Suprapubic skin (tissue), 4 donors: ENCODE measurements around the gene CYP51A1. TPM values are rescaled to one million over a fixed set of nuclear protein-coding genes. Genes with fewer than 3 reads are reported as not detected.
"Not testable (repeated sequence)": the region's sequence is repeated elsewhere in the genome, so short reads cannot be mapped to it uniquely, and the experiment has no call there.

Experiments
- DNase-seq, 2 donors: peaks; one replicate each; pipeline ENCODE4 v3.0.0-alpha.2; 2019; ENCODE audit warnings: low spot score in 2 of 2
- H3K27ac ChIP-seq: fragments of 200-600 bp; sonication (generic); one replicate; pipeline ENCODE4 v1.5.1; 2019
- H3K27me3 ChIP-seq: fragments of 200-600 bp; sonication (generic); one replicate; pipeline ENCODE4 v1.5.1; 2019
- H3K36me3 ChIP-seq: fragments of 200-600 bp; sonication (generic); one replicate; pipeline ENCODE4 v1.5.1; 2019
- H3K4me1 ChIP-seq: fragments of 200-600 bp; sonication (generic); one replicate; pipeline ENCODE4 v1.5.1; 2019
- H3K4me3 ChIP-seq: fragments of 200-600 bp; sonication (generic); one replicate; pipeline ENCODE4 v1.5.1; 2019; ENCODE audit warnings: mild to moderate bottlenecking
- H3K9me3 ChIP-seq: fragments of 200-600 bp; sonication (generic); one replicate; pipeline ENCODE4 v1.5.1; 2019
- EP300 ChIP-seq: sonication (generic); formaldehyde crosslinking; IDR thresholded peaks from one replicate; pipeline ENCODE4 v1.6.1; 2017; ENCODE audit warnings: antibody characterized with exemption
- POLR2A ChIP-seq, 2 donors: fragments of 450-650 bp; IDR thresholded peaks; one replicate each; pipeline ENCODE4 v1.6.1; 2017; ENCODE audit warnings: antibody characterized with exemption in 2 of 2, mild to moderate bottlenecking in 2 of 2, moderate library complexity in 2 of 2
- POLR2AphosphoS5 ChIP-seq, 3 donors: sonication (generic); formaldehyde crosslinking; IDR thresholded peaks; one replicate each; pipeline ENCODE4 v1.6.1; 2017; ENCODE audit warnings: antibody characterized with exemption in 3 of 3
- WGBS: methylation state at CpG from one replicate; pipeline ENCODE4 v1.1.5; 2018; 5-methylcytosine and 5-hydroxymethylcytosine counted together
- total RNA-seq, 4 donors: library from RNA; depleted of rRNA; stranded (reverse); fragments of >200 nt; gene quantifications; one replicate each; pipeline ENCODE4 v1.1.0, GENCODE V29; 2016
- TF ChIP-seq, protein P1 (sequence below), 2 donors: fragments of 200-600 bp in 1 of 2; fragments of 450-650 bp in 1 of 2; sonication (generic) in 1 of 2; IDR thresholded peaks; one replicate each; pipeline ENCODE4 v1.5.1; 2016 to 2019; ENCODE audit warnings: antibody characterized with exemption in 2 of 2, mild to moderate bottlenecking in 1 of 2, moderate library complexity in 1 of 2

Gene CYP51A1
- total RNA-seq, 4 donors from 2014 or later = 18.1 to 88.0 (median 52.2) TPM

DNA sequence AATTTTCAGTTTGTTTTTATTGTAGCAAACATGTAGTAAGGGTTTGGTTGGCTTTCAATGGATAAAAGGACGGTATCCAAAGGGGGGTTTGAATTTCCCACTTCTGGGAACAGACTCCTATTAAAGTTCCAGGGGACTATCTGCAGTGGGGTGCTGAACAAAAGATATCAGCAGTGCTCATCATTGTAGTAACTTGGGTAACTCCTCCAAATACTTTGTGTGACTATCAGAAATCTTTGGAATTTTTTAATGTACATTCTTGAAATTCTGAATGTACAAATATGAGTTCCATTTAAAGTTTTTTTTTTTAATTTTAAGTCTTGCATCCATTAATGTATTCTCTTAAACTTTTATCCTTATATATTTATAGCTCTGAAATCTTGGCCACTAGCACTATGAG lies 42.1 kb downstream of the CYP51A1 start:
- TF ChIP-seq POLR2AphosphoS5 (IDR thresholded peaks at IDR 0.05) (no peak), POLR2A (IDR thresholded peaks at IDR 0.05) (no peak), EP300 (no peak)
- TF ChIP-seq, protein P1, sequence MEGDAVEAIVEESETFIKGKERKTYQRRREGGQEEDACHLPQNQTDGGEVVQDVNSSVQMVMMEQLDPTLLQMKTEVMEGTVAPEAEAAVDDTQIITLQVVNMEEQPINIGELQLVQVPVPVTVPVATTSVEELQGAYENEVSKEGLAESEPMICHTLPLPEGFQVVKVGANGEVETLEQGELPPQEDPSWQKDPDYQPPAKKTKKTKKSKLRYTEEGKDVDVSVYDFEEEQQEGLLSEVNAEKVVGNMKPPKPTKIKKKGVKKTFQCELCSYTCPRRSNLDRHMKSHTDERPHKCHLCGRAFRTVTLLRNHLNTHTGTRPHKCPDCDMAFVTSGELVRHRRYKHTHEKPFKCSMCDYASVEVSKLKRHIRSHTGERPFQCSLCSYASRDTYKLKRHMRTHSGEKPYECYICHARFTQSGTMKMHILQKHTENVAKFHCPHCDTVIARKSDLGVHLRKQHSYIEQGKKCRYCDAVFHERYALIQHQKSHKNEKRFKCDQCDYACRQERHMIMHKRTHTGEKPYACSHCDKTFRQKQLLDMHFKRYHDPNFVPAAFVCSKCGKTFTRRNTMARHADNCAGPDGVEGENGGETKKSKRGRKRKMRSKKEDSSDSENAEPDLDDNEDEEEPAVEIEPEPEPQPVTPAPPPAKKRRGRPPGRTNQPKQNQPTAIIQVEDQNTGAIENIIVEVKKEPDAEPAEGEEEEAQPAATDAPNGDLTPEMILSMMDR (IDR thresholded peaks at IDR 0.05) = no peak
- DNase-seq = no peak
- Histone ChIP-seq H3K27ac (no peak overlapping the region), H3K4me3 (no peak overlapping the region), H3K36me3 (peaks cover 93% of the 10 kb centered on the region), H3K9me3 (no peaks in the 10 kb centered on the region), H3K4me1 (no peaks in the 10 kb centered on the region), H3K27me3 (no peaks in the 10 kb centered on the region)
- 94% methylated on average over 1 of the region's 1 CpG for WGBS

GRCh38 chr7:92088266-92088665 lies 46.0 kb downstream of the CYP51A1 start:
- WGBS = 97% methylated on average over 1 of the region's 1 CpG
- Histone ChIP-seq H3K27ac (no peak overlapping the region), H3K4me1 (no peaks in the 10 kb centered on the region), H3K4me3 (no peak overlapping the region), H3K9me3 (no peaks in the 10 kb centered on the region), H3K27me3 (no peaks in the 10 kb centered on the region), H3K36me3 (peaks cover 98% of the 10 kb centered on the region)
- TF ChIP-seq, protein P1 (IDR thresholded peaks at IDR 0.05) = no peak
- TF ChIP-seq POLR2AphosphoS5 (IDR thresholded peaks at IDR 0.05) = no peak
- TF ChIP-seq POLR2A (IDR thresholded peaks at IDR 0.05) = no peak
- no peak for TF ChIP-seq EP300
- DNase-seq = no peak

- H3K36me3 ChIP-seq = peaks cover 89% of the 10 kb centered on the region
- H3K4me1 ChIP-seq, H3K4me3 ChIP-seq, H3K9me3 ChIP-seq, H3K27ac ChIP-seq, H3K27me3 ChIP-seq, DNase-seq: not testable (repeated sequence)
- 96% methylated on average over 6 of the region's 6 CpGs for WGBS
These were observed 50.4 kb downstream of the CYP51A1 start for GRCh38 chr7:92083922-92084321.

- Histone ChIP-seq H3K27me3 (no peaks in the 10 kb centered on the region), H3K27ac (peak overlapping the region; percentile 62), H3K36me3 (peaks cover 64% of the 10 kb centered on the region), H3K4me3 (no peak overlapping the region), H3K9me3 (no peaks in the 10 kb centered on the region), H3K4me1 (no peaks in the 10 kb centered on the region)
- DNase-seq = no peak
- TF ChIP-seq POLR2AphosphoS5 (IDR thresholded peaks at IDR 0.05) (no peak), EP300 (no peak), POLR2A (IDR thresholded peaks at IDR 0.05) (no peak)
- TF ChIP-seq, protein P1 (IDR thresholded peaks at IDR 0.05) = no peak
- 43% methylated on average over 1 of the region's 1 CpG for WGBS
These were observed 57.8 kb downstream of the CYP51A1 start for GRCh38 chr7:92076509-92076908.

- Histone ChIP-seq H3K27me3 (no peaks in the 10 kb centered on the region), H3K36me3 (peaks cover 71% of the 10 kb centered on the region), H3K4me1 (no peaks in the 10 kb centered on the region), H3K27ac (peak overlapping the region; percentile 62), H3K9me3 (no peaks in the 10 kb centered on the region), H3K4me3 (no peak overlapping the region)
- WGBS = 85% methylated on average over 4 of the region's 4 CpGs
- TF ChIP-seq, protein P1 (IDR thresholded peaks at IDR 0.05) = no peak
- no peak for TF ChIP-seq POLR2AphosphoS5 (IDR thresholded peaks at IDR 0.05)
- no peak for DNase-seq
These were observed 58.7 kb downstream of the CYP51A1 start for GRCh38 chr7:92075455-92076158.

GRCh38 chr7:92072708-92073107 lies 61.6 kb downstream of the CYP51A1 start:
- H3K9me3 ChIP-seq = no peaks in the 10 kb centered on the region
- peaks cover 60% of the 10 kb centered on the region for H3K36me3 ChIP-seq
- no peaks in the 10 kb centered on the region for H3K4me1 ChIP-seq
- H3K4me3 ChIP-seq = no peak overlapping the region
- no peak overlapping the region for H3K27ac ChIP-seq
- DNase-seq = no peak
- 95% methylated on average over 3 of the region's 3 CpGs for WGBS
- no peaks in the 10 kb centered on the region for H3K27me3 ChIP-seq
- TF ChIP-seq EP300 = no peak
- TF ChIP-seq, protein P1 (IDR thresholded peaks at IDR 0.05) = no peak
- no peak for TF ChIP-seq POLR2AphosphoS5 (IDR thresholded peaks at IDR 0.05)
- no peak for TF ChIP-seq POLR2A (IDR thresholded peaks at IDR 0.05)
